HG03558 (cell line): ENCODE measurements around the gene HSFX2.
"Not testable (repeated sequence)": the region's sequence is repeated elsewhere in the genome, so short reads cannot be mapped to it uniquely, and the experiment has no call there.

Experiments
- ATAC-seq: cut with Tn5 transposase; IDR thresholded peaks from one replicate; pipeline ENCODE4 v1.9.1; 2021; ENCODE audit warnings: moderate number of reproducible peaks; ENCODE audit not compliant: unreplicated experiment; ENCODE audit errors: extremely low read depth

HSFX2 gene

GRCh38 chrX:149545545-149546543 is 49.3 kb downstream of the HSFX2 start:
- not testable (repeated sequence) for ATAC-seq
